ENCODE results near the gene DUT.

Gene DUT

DNA sequence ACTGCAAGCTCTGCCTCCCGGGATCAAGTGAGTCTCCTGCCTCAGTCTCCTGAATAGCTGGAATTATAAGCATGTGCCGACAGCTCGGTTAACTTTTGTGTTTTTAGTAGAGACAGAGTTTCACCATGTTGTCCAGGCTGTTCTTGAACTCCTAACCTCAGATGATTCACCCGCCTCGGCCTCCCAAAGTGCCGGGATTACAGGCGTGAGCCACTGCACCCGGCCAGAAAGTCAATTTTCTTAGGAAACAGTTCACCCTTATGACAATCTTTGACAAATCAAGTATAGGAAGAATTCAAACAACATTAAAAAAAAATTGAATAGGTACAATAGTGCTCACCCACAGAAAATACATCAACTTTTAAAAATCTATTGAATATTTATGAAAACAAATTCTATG, 23.6 kb upstream of the DUT start:
- TF ChIP-seq, protein P1, sequence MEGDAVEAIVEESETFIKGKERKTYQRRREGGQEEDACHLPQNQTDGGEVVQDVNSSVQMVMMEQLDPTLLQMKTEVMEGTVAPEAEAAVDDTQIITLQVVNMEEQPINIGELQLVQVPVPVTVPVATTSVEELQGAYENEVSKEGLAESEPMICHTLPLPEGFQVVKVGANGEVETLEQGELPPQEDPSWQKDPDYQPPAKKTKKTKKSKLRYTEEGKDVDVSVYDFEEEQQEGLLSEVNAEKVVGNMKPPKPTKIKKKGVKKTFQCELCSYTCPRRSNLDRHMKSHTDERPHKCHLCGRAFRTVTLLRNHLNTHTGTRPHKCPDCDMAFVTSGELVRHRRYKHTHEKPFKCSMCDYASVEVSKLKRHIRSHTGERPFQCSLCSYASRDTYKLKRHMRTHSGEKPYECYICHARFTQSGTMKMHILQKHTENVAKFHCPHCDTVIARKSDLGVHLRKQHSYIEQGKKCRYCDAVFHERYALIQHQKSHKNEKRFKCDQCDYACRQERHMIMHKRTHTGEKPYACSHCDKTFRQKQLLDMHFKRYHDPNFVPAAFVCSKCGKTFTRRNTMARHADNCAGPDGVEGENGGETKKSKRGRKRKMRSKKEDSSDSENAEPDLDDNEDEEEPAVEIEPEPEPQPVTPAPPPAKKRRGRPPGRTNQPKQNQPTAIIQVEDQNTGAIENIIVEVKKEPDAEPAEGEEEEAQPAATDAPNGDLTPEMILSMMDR (IDR thresholded peaks at IDR 0.05; ENCODE audit: borderline replicate concordance, control extremely low read depth, extremely low read depth, insufficient read depth, missing control alignments) = no peak
- no peak for DNase-seq (ENCODE audit: low spot score)
- in situ Hi-C loops (cut with MboI; ENCODE audit: low sequenced_read_pairs, unreplicated experiment) = no loop called here

DNA sequence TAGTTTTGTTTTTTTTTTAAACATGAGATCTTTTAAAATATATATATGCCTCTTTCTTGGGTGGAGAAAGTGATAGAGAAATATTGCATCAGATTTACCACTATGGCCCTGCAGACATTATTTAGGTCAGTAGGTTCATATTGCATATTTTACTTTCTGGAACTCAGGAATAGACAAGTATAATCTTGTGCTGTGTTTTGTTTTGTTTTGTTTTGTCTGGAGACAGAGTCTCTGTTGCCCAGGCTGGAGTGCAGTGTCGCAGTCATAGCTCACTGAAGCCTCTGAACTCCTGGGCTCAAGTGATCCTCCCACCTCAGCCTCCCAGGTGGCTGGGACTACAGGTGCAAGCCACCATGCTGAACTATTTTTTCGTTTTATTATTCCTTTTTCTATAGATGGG, 21.5 kb upstream of the DUT start:
- TF ChIP-seq, protein P1 (IDR thresholded peaks at IDR 0.05; ENCODE audit: borderline replicate concordance, control extremely low read depth, extremely low read depth, insufficient read depth, missing control alignments) = no peak
- no peak for DNase-seq (ENCODE audit: low spot score)
- in situ Hi-C loops (cut with MboI; ENCODE audit: low sequenced_read_pairs, unreplicated experiment) = no loop called here

DNA sequence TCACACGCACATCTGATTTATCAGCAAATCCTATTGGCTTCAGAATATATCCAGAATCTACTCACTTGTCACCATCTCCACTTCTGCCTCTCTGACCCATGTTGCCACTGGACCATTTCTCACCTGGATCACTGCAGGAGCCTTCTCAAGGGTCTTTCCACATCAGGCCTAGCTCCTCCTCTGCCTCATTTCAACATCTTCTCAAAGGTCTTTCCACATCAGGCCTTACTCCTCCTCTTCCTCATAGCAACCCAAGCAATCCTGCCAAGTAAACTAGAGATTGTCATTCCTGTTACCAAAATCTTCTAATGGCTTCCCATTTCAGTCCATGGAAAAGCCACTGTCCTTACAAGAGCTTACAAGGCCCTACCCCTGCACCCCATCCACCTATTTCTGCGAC, 18.0 kb upstream of the DUT start:
- TF ChIP-seq, protein P1 (IDR thresholded peaks at IDR 0.05; ENCODE audit: borderline replicate concordance, control extremely low read depth, extremely low read depth, insufficient read depth, missing control alignments) = no peak
- in situ Hi-C loops (cut with MboI; ENCODE audit: low sequenced_read_pairs, unreplicated experiment) = no loop called here
- DNase-seq (ENCODE audit: low spot score) = no peak

DNA sequence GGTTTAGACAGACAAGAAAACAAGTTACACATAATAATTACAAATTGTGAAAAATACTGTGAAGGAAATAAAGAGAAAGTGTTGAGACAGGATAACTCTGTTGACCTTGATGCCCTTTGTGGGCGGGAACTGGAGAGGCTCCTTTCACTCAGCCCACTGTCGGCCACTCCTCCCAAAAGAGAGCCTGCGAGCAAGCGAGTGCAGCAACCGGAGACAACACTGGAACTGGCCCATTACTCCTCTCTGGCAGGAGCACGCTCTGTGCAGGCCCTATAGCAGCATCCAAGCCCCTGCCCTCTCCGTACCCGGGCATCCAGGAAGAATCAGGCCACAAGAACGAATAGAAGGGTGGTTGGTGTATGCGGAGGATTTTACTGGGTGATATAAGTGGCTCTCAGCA, 16.2 kb upstream of the DUT start:
- in situ Hi-C loops (cut with MboI; ENCODE audit: low sequenced_read_pairs, unreplicated experiment) = no loop called here
- TF ChIP-seq, protein P1 (IDR thresholded peaks at IDR 0.05; ENCODE audit: borderline replicate concordance, control extremely low read depth, extremely low read depth, insufficient read depth, missing control alignments) = no peak
- DNase-seq (ENCODE audit: low spot score) = no peak

DNA sequence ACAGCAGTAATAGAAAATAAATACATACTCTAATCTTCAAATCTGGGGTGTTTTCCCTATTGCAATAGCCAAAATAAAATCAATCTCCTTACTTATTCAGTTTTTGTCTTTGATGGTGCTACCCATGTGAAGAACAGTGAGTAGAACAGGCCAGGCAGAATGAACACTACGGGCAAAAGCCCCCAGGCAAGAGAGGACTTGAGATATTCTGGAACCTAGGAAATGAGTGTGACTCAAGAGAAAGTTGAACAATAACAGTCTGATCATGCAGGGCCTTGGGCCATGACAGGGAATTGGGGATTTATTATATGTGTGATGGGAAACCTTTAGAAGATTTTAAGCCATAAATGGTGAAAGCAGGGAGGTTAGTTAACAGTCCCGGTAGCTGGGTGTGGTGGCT, 14.0 kb upstream of the DUT start:
- TF ChIP-seq, protein P1 (IDR thresholded peaks at IDR 0.05; ENCODE audit: borderline replicate concordance, control extremely low read depth, extremely low read depth, insufficient read depth, missing control alignments) = no peak
- in situ Hi-C loops (cut with MboI; ENCODE audit: low sequenced_read_pairs, unreplicated experiment) = no loop called here
- DNase-seq (ENCODE audit: low spot score) = no peak

DNA sequence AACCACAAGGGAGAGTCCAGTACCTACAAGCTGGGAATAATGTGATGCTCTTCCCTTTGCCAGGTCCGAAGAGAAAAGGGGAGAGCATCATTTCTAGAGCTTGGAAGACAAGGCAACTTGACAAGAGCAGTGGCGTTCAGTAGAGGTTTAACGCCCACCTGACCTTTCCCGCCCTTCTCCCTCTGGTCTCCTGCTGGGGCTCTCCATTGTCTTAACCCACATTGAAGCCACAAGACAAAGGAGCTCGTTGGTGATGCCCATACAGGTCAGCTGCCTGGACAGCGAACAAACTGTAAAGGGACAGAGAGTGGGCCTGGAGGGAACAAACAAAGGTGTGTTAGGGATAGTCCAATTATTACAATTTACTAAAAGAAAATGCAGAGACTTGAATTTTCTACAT, 13.1 kb upstream of the DUT start:
- DNase-seq (ENCODE audit: low spot score) = no peak

More for the DNA sequence above, 13.1 kb upstream of the DUT start:
- TF ChIP-seq, protein P1 (IDR thresholded peaks at IDR 0.05; ENCODE audit: borderline replicate concordance, control extremely low read depth, extremely low read depth, insufficient read depth, missing control alignments) = no peak
- in situ Hi-C loops (cut with MboI; ENCODE audit: low sequenced_read_pairs, unreplicated experiment) = no loop called here
